IMR-90 (cell line): ENCODE results near the gene RPS6KA4. TPM values are rescaled to one million over a fixed set of nuclear protein-coding genes. Genes with fewer than 3 reads are reported as not detected.

Experiments
- ATAC-seq: fragments of 200-7000 bp; cut with Tn5 transposase; 2 replicates; pipeline ENCODE4 v1.9.1; 2020; ENCODE audit warnings: low read depth, mild to moderate bottlenecking, moderate library complexity
- BruUV-seq: library from RNA; stranded (reverse); fragments of 400-500 nt; replicated peaks from 2 replicates; lab custom pipeline; 2021; lab: Mats Ljungman, UMichigan
- CTCF ChIA-PET: fragments of 300-600 bp; formaldehyde crosslinking; extraction: SDS; loops from one replicate; lab custom pipeline; 2021; ENCODE audit warnings: antibody characterized with exemption; lab: Yijun Ruan, JAX
- POLR2A ChIA-PET: fragments of 300-600 bp; sonication (Branson Sonifier 250); formaldehyde crosslinking; loops from one replicate; lab custom pipeline; 2022; ENCODE audit warnings: antibody characterized with exemption; ENCODE audit not compliant: unreplicated experiment; lab: Charles Lee
- DNase-seq: peaks from one replicate; pipeline ENCODE4 v3.0.0; 2013
- H2AFZ ChIP-seq: replicated peaks from 2 replicates; pipeline ENCODE3; 2013; ENCODE audit warnings: low read length, mild to moderate bottlenecking; ENCODE audit not compliant: poor library complexity
- H2AK5ac ChIP-seq: 2 replicates; pipeline ENCODE4 v1.6.1; 2013; ENCODE audit warnings: low read depth, low read length, inconsistent platforms
- H2AK9ac ChIP-seq: replicated peaks from 2 replicates; pipeline ENCODE3; 2013; ENCODE audit warnings: mild to moderate bottlenecking, low read depth, low read length, moderate library complexity; ENCODE audit not compliant: poor library complexity
- H2BK120ac ChIP-seq: 2 replicates; pipeline ENCODE4 v1.6.1; 2013; ENCODE audit warnings: low read depth, low read length, inconsistent platforms
- H2BK15ac ChIP-seq: 3 replicates; pipeline ENCODE4 v1.6.1; 2013; ENCODE audit warnings: low read depth, low read length, inconsistent platforms
- H2BK20ac ChIP-seq: 2 replicates; pipeline ENCODE4 v1.6.1; 2013; ENCODE audit warnings: low read depth, mild to moderate bottlenecking, inconsistent platforms, low read length, moderate library complexity
- H2BK5ac ChIP-seq: 2 replicates; pipeline ENCODE4 v1.6.1; 2013; ENCODE audit warnings: mild to moderate bottlenecking, low read depth, low read length, inconsistent platforms; ENCODE audit not compliant: poor library complexity, severe bottlenecking
- H3K14ac ChIP-seq: replicated peaks from 2 replicates; pipeline ENCODE4 v1.6.1; 2013; ENCODE audit warnings: low read depth, low read length, inconsistent platforms
- H3K18ac ChIP-seq: 2 replicates; pipeline ENCODE4 v1.6.1; 2013; ENCODE audit warnings: low read depth, low read length, control low read depth
- H3K23ac ChIP-seq: 2 replicates; pipeline ENCODE4 v1.6.1; 2013; ENCODE audit warnings: low read depth, low read length, inconsistent platforms
- H3K27ac ChIP-seq: 2 replicates; pipeline ENCODE4 v1.5.1; 2013; ENCODE audit warnings: mild to moderate bottlenecking, control low read depth, low read length; ENCODE audit not compliant: insufficient read depth
- H3K27me3 ChIP-seq: 2 replicates; pipeline ENCODE4 v1.6.1; 2013; ENCODE audit warnings: low read length; ENCODE audit not compliant: control insufficient read depth, insufficient read depth
- H3K36me3 ChIP-seq: 2 replicates; pipeline ENCODE4 v1.6.1; 2013; ENCODE audit warnings: low read length, mixed read lengths; ENCODE audit not compliant: control insufficient read depth, insufficient read depth
- H3K4ac ChIP-seq: 2 replicates; pipeline ENCODE4 v1.6.1; 2013; ENCODE audit warnings: low read depth, low read length, inconsistent platforms
- H3K4me1 ChIP-seq: 2 replicates; pipeline ENCODE4 v1.6.1; 2013; ENCODE audit warnings: low read length, mixed read lengths; ENCODE audit not compliant: control insufficient read depth, insufficient read depth
- H3K4me2 ChIP-seq: 2 replicates; pipeline ENCODE4 v1.6.1; 2013; ENCODE audit warnings: low read depth, mild to moderate bottlenecking, control low read depth, low read length, moderate library complexity
- H3K4me3 ChIP-seq: 2 replicates; pipeline ENCODE4 v1.5.1; 2013; ENCODE audit warnings: low read depth, mild to moderate bottlenecking, control low read depth, low read length, moderate library complexity; ENCODE audit not compliant: insufficient read depth
- H3K56ac ChIP-seq: 2 replicates; pipeline ENCODE4 v1.6.1; 2013; ENCODE audit warnings: low read length, inconsistent platforms; ENCODE audit not compliant: insufficient read depth; ENCODE audit errors: extremely low read depth
- H3K79me1 ChIP-seq, 2 experiments: 2 replicates each; pipeline ENCODE4 v1.6.1; 2013; ENCODE audit warnings: low read length in 2 of 2, inconsistent platforms in 1 of 2, low read depth in 1 of 2
- H3K9ac ChIP-seq: 2 replicates; pipeline ENCODE4 v1.6.1; 2013; ENCODE audit warnings: low read depth, low read length, control low read depth
- H3K9me1 ChIP-seq: 2 replicates; pipeline ENCODE4 v1.6.1; 2013; ENCODE audit warnings: low read length, inconsistent platforms; ENCODE audit not compliant: insufficient read depth
- H3K9me3 ChIP-seq: 2 replicates; pipeline ENCODE4 v1.6.1; 2013; ENCODE audit warnings: low read length; ENCODE audit not compliant: control insufficient read depth, insufficient read depth
- H4K20me1 ChIP-seq: 2 replicates; pipeline ENCODE4 v1.6.1; 2013; ENCODE audit warnings: low read length, inconsistent platforms; ENCODE audit not compliant: insufficient read depth
- H4K5ac ChIP-seq: 2 replicates; pipeline ENCODE4 v1.6.1; 2013; ENCODE audit warnings: mild to moderate bottlenecking, low read depth, low read length, control low read depth
- H4K8ac ChIP-seq, 2 experiments: 2 replicates each; pipeline ENCODE4 v1.6.1; 2013; ENCODE audit warnings: low read depth in 2 of 2, low read length in 2 of 2, control low read depth in 1 of 2, inconsistent platforms in 1 of 2
- H4K91ac ChIP-seq: 2 replicates; pipeline ENCODE4 v1.6.1; 2013; ENCODE audit warnings: low read depth, low read length, inconsistent platforms; ENCODE audit not compliant: insufficient read depth
- BHLHE40 ChIP-seq: fragments of 150-350 bp; IDR thresholded peaks from 2 replicates; pipeline ENCODE4 v1.6.1; 2016; ENCODE audit warnings: mild to moderate bottlenecking, low read depth, low read length
- CEBPB ChIP-seq: IDR thresholded peaks from 2 replicates; pipeline ENCODE4 v1.6.1; 2012; ENCODE audit warnings: low read depth, low read length, improper control_type of control experiment
- CTCF ChIP-seq: conservative IDR thresholded peaks from 2 replicates; pipeline ENCODE4 v1.5.1; 2012; ENCODE audit warnings: mild to moderate bottlenecking, low read depth, low read length, improper control_type of control experiment
- ELK1 ChIP-seq: fragments of 150-350 bp; IDR thresholded peaks from 2 replicates; pipeline ENCODE4 v1.6.1; 2016; ENCODE audit warnings: low read depth, mild to moderate bottlenecking, low read length, moderate library complexity, borderline replicate concordance
- FOS ChIP-seq: fragments of 150-350 bp; IDR thresholded peaks from 2 replicates; pipeline ENCODE4 v1.6.1; 2016; ENCODE audit warnings: low read depth, low read length
- MAFK ChIP-seq: IDR thresholded peaks from 2 replicates; pipeline ENCODE4 v1.6.1; 2012; ENCODE audit warnings: low read depth, low read length, improper control_type of control experiment
- MAZ ChIP-seq: IDR thresholded peaks from 2 replicates; pipeline ENCODE4 v1.6.1; 2012; ENCODE audit warnings: low read depth, mild to moderate bottlenecking, low read length, improper control_type of control experiment, moderate library complexity, borderline replicate concordance
- MXI1 ChIP-seq: IDR thresholded peaks from 2 replicates; pipeline ENCODE4 v1.6.1; 2012; ENCODE audit warnings: low read depth, mild to moderate bottlenecking, low read length, moderate library complexity, borderline replicate concordance
- RCOR1 ChIP-seq: IDR thresholded peaks from 2 replicates; pipeline ENCODE4 v1.6.1; 2012; ENCODE audit warnings: mild to moderate bottlenecking, low read length, improper control_type of control experiment; ENCODE audit not compliant: insufficient replicate concordance
- RFX5 ChIP-seq: IDR thresholded peaks from 2 replicates; pipeline ENCODE4 v1.8.0; 2012; ENCODE audit warnings: low read depth, mild to moderate bottlenecking, low read length, moderate library complexity
- SMC3 ChIP-seq: fragments of 150-350 bp; IDR thresholded peaks from 2 replicates; pipeline ENCODE4 v1.6.1; 2016; ENCODE audit warnings: low read depth, mild to moderate bottlenecking, antibody characterized with exemption, low read length, moderate library complexity
- USF2 ChIP-seq: fragments of 150-350 bp; IDR thresholded peaks from 2 replicates; pipeline ENCODE4 v1.6.1; 2017; ENCODE audit warnings: mild to moderate bottlenecking, antibody characterized with exemption, low read length, low read depth
- WGBS, 2 experiments: methylation state at CpG; one replicate each; pipeline versions ENCODE4 v1.1.5 to v1.1.7; 2013; ENCODE audit warnings: missing lambda C conversion rate in 2 of 2; ENCODE audit not compliant: insufficient read length in 1 of 2; ENCODE audit errors: extremely low coverage in 2 of 2; 5-methylcytosine and 5-hydroxymethylcytosine counted together
- dilution Hi-C: fragments of 300-500 bp; cut with HindIII; formaldehyde crosslinking; loops from one replicate; pipeline ENCODE4 v1.14.3; 2018; ENCODE audit warnings: low sequenced_read_pairs; ENCODE audit not compliant: unreplicated experiment
- in situ Hi-C: fragments of 300-500 bp; cut with MboI; formaldehyde crosslinking; loops from 3 replicates; pipeline ENCODE4 v1.14.3; 2019; ENCODE audit warnings: low sequenced_read_pairs, inconsistent platforms, mixed read lengths
- intact Hi-C: fragments of 100-400 bp; cut with micrococcal nuclease; formaldehyde crosslinking; loops from 2 replicates; pipeline ENCODE4 v1.10.0; 2022
- polyA plus RNA-seq, 3 experiments: library from polyadenylated mRNA; depleted of rRNA; stranded (reverse); fragments of >200 nt; gene quantifications; 2 replicates each; pipeline ENCODE4 v1.2.3, GENCODE V29; 2012; ENCODE audit warnings: low replicate concordance in 1 of 3
- total RNA-seq: library from RNA; depleted of rRNA; stranded (reverse); fragments of >200 nt; gene quantifications from 2 replicates; pipeline ENCODE4 v1.2.3, GENCODE V29; 2012

Gene RPS6KA4
- total and polyA plus RNA-seq, 2 of the 4 experiments (the other 2 are of a cell fraction) = 38.8 to 52.9 TPM

GRCh38 chr11:64396079-64396591 lies 37.2 kb downstream of the RPS6KA4 start:
- ChIA-PET CTCF (interaction anchor here (0.6 kb wide), 1 partner anchor 11 kb away, joined by 5 read pairs; no protein-coding TSS in a partner anchor), POLR2A (no interaction called here)
- WGBS, 2 experiments = 0% methylated on average over 2 of the region's 15 CpGs; no CpG with 5 or more reads in 1 of the 2 experiments
- in situ Hi-C loops = no loop called here
- Histone ChIP-seq H3K9ac (no peak overlapping the region), H3K18ac (no peak overlapping the region), H4K91ac (no peak overlapping the region), H3K4ac (no peak overlapping the region), H4K5ac (no peak overlapping the region), H2BK5ac (no peak overlapping the region), H2AK5ac (no peak overlapping the region), H3K27ac (no peak overlapping the region), H2BK120ac (no peak overlapping the region), H2AK9ac (no peak overlapping the region), H2BK15ac (no peak overlapping the region), H4K20me1 (no peaks in the 10 kb centered on the region), H3K4me2 (peak overlapping the region; percentile 33; the same call in 1 of the 2 replicates), H3K79me1 (no peaks in the 10 kb centered on the region), H3K56ac (no peak overlapping the region), H3K9me1 (0 out of 2 replicates have a peak, but pooled peaks cover 4% of the 10 kb centered on the region), H3K23ac (no peak overlapping the region), H4K8ac (no peak overlapping the region), H3K36me3 (no peaks in the 10 kb centered on the region), H3K14ac (no peak overlapping the region), H2AFZ (peak overlapping the region; percentile 71), H2BK20ac (no peak overlapping the region), H3K27me3 (peaks cover 32% of the 10 kb centered on the region; the same call in 1 of the 2 replicates), H3K4me3 (no peak overlapping the region), H3K4me1 (peaks cover 3% of the 10 kb centered on the region; the same call in 1 of the 2 replicates), H3K9me3 (no peaks in the 10 kb centered on the region)
- no TSS peak for BruUV-seq
- intact Hi-C loops = no loop called here
- DNase-seq (no peak), ATAC-seq (peak; percentile 79)
- TF ChIP-seq CTCF = no peak
- no peak for TF ChIP-seq RCOR1
- TF ChIP-seq USF2 = no peak
- no peak for TF ChIP-seq CEBPB
- TF ChIP-seq BHLHE40 = no peak
- no peak for TF ChIP-seq ELK1
- no peak for TF ChIP-seq FOS
- no peak for TF ChIP-seq SMC3
- no peak for TF ChIP-seq MAZ
- no peak for TF ChIP-seq RFX5
- TF ChIP-seq MXI1 = no peak
- TF ChIP-seq MAFK = no peak
- dilution Hi-C loops = no loop called here
